Breast epithelium (tissue), 4 donors: ENCODE results near the gene PDS5B. TPM values are rescaled to one million over a fixed set of nuclear protein-coding genes. Genes with fewer than 3 reads are reported as not detected.

ENCODE experiments used
- DNase-seq, 2 donors: peaks; one replicate each; pipeline ENCODE4 v3.0.0-alpha.2; 2019; ENCODE audit warnings: low spot score in 2 of 2
- H3K27ac ChIP-seq, 2 donors: fragments of 200-600 bp; sonication (generic) in 1 of 2; one replicate each; pipeline ENCODE4 v1.5.1; 2016 to 2019; ENCODE audit warnings: mild to moderate bottlenecking in 1 of 2
- H3K27me3 ChIP-seq, 2 donors: fragments of 200-600 bp; sonication (generic) in 1 of 2; one replicate each; pipeline versions ENCODE4 v1.5.1 to v1.6.0; 2017 to 2019; ENCODE audit warnings: control low read depth in 1 of 2, mild to moderate bottlenecking in 1 of 2
- H3K36me3 ChIP-seq: fragments of 200-600 bp; one replicate; pipeline ENCODE4 v1.5.1; 2019
- H3K4me1 ChIP-seq, 2 donors: fragments of 200-600 bp; sonication (generic); one replicate each; pipeline ENCODE4 v1.5.1; 2016 to 2019; ENCODE audit warnings: control low read depth in 1 of 2
- H3K4me3 ChIP-seq, 3 donors: fragments of 200-600 bp; sonication (generic); 1 replicate in 2 of 3; 2 replicates in 1 of 3; pipeline ENCODE4 v1.5.1; 2016 to 2019; ENCODE audit warnings: mild to moderate bottlenecking in 3 of 3, moderate library complexity in 2 of 3
- H3K9me3 ChIP-seq, 2 donors: fragments of 200-600 bp; sonication (generic) in 1 of 2; one replicate each; pipeline ENCODE4 v1.5.1; 2016 to 2019; ENCODE audit warnings: control low read depth in 1 of 2
- POLR2A ChIP-seq: fragments of 450-650 bp; IDR thresholded peaks from one replicate; pipeline ENCODE4 v1.6.1; 2016; ENCODE audit warnings: antibody characterized with exemption, mild to moderate bottlenecking, moderate library complexity
- POLR2AphosphoS5 ChIP-seq, 3 donors: sonication (generic); formaldehyde crosslinking; IDR thresholded peaks; one replicate each; pipeline ENCODE4 v1.6.1; 2017; ENCODE audit warnings: antibody characterized with exemption in 3 of 3
- intact Hi-C: fragments of 100-400 bp; cut with DNase I; formaldehyde crosslinking; loops from one replicate; pipeline ENCODE4 v1.15.1; 2023; ENCODE audit warnings: low total_unique reads
- total RNA-seq, 3 donors: library from RNA; depleted of rRNA; stranded (reverse); fragments of >200 nt; gene quantifications; one replicate each; pipeline ENCODE4 v1.1.0, GENCODE V29; 2016
- TF ChIP-seq, protein P1 (sequence below), 3 donors: fragments of 450-650 bp; IDR thresholded peaks; one replicate each; pipeline ENCODE4 v1.5.1; 2016 to 2017; ENCODE audit warnings: antibody characterized with exemption in 3 of 3, mild to moderate bottlenecking in 3 of 3, moderate library complexity in 3 of 3

The PDS5B gene
- total RNA-seq, 3 donors from 2014 or later = 35.0 to 71.7 (median 66.2) TPM

DNA sequence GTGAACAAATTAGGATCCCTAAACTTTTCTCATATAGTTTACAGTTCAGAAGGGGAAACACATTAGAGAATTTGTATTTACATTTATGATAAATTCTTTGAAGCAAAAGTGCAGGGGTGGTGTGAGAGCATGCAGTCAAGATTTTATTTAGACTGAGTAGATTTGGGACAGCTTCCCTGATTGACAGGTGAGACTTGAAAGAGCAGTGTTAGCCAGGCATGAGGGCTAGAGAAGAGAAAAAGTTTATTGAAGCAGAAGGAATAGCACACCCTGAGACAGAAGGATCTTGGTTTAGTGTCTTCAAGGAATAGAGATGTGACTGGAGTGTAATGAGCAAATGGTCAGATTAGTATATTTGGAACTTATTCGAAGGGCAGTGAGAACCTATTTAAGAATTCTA, 50.5 kb downstream of the PDS5B start:
- Histone ChIP-seq H3K27ac (no peak overlapping the region), H3K9me3 (no peaks in the 10 kb centered on the region), H3K4me1 (no peaks in the 10 kb centered on the region), H3K27me3 (no peaks in the 10 kb centered on the region), H3K36me3 (no peaks in the 10 kb centered on the region), H3K4me3 (no peak overlapping the region)
- DNase-seq = no peak
- intact Hi-C loops = no loop called here
- TF ChIP-seq POLR2AphosphoS5 (IDR thresholded peaks at IDR 0.05) (no peak), POLR2A (no peak)
- TF ChIP-seq, protein P1, sequence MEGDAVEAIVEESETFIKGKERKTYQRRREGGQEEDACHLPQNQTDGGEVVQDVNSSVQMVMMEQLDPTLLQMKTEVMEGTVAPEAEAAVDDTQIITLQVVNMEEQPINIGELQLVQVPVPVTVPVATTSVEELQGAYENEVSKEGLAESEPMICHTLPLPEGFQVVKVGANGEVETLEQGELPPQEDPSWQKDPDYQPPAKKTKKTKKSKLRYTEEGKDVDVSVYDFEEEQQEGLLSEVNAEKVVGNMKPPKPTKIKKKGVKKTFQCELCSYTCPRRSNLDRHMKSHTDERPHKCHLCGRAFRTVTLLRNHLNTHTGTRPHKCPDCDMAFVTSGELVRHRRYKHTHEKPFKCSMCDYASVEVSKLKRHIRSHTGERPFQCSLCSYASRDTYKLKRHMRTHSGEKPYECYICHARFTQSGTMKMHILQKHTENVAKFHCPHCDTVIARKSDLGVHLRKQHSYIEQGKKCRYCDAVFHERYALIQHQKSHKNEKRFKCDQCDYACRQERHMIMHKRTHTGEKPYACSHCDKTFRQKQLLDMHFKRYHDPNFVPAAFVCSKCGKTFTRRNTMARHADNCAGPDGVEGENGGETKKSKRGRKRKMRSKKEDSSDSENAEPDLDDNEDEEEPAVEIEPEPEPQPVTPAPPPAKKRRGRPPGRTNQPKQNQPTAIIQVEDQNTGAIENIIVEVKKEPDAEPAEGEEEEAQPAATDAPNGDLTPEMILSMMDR (IDR thresholded peaks at IDR 0.05) = no peak

DNA sequence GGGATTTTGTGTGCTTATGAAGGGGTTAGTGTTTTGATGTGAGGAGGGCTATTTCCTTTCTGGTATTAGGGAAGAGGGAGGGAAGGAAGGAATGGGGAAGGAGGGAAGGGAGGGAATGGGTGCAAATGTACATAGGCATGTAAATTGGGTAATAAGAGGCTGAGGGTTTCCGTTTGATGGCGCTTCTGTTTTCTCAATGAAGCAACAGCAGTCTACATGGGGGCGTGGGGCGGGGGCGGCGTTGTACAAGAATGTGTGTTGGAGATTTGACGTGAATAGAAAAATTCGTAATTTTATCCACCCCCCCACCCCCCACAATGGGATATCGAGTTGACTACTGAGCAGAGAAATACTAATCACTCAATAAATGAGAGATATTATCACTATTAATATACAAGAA, 52.5 kb downstream of the PDS5B start:
- no peaks in the 10 kb centered on the region for H3K27me3 ChIP-seq
- TF ChIP-seq POLR2AphosphoS5 (IDR thresholded peaks at IDR 0.05) (no peak), POLR2A (no peak)
- TF ChIP-seq, protein P1 (IDR thresholded peaks at IDR 0.05) = no peak
- intact Hi-C loops = no loop called here
- H3K9me3 ChIP-seq = no peaks in the 10 kb centered on the region
- no peaks in the 10 kb centered on the region for H3K36me3 ChIP-seq
- DNase-seq = no peak
- no peak overlapping the region for H3K27ac ChIP-seq
- H3K4me1 ChIP-seq = peaks cover 0 to 3% of the 10 kb centered on the region in 2 donors
- no peak overlapping the region for H3K4me3 ChIP-seq

GRCh38 chr13:32639502-32640105, 53.4 kb downstream of the PDS5B start:
- H3K9me3 ChIP-seq = no peaks in the 10 kb centered on the region
- H3K4me3 ChIP-seq = no peak overlapping the region
- H3K4me1 ChIP-seq = peaks cover 0 to 3% of the 10 kb centered on the region in 2 donors
- intact Hi-C loops = no loop called here
- no peak overlapping the region for H3K27ac ChIP-seq
- no peaks in the 10 kb centered on the region for H3K27me3 ChIP-seq
- peak in 1 of 2 donors; percentile 32 for DNase-seq
- TF ChIP-seq, protein P1 (IDR thresholded peaks at IDR 0.05) = peak in 2 of 3 donors; percentile 59 to 70
- no peak for TF ChIP-seq POLR2A
- TF ChIP-seq POLR2AphosphoS5 (IDR thresholded peaks at IDR 0.05) = no peak
- H3K36me3 ChIP-seq = no peaks in the 10 kb centered on the region

GRCh38 chr13:32642316-32642715, 56.1 kb downstream of the PDS5B start:
- H3K4me1 ChIP-seq = peaks cover 0 to 3% of the 10 kb centered on the region in 2 donors
- DNase-seq = no peak
- H3K4me3 ChIP-seq = no peak overlapping the region
- TF ChIP-seq POLR2AphosphoS5 (IDR thresholded peaks at IDR 0.05) (no peak), POLR2A (no peak)
- TF ChIP-seq, protein P1 (IDR thresholded peaks at IDR 0.05) = no peak
- intact Hi-C loops = no loop called here
- H3K9me3 ChIP-seq = no peaks in the 10 kb centered on the region
- no peaks in the 10 kb centered on the region for H3K36me3 ChIP-seq
- H3K27ac ChIP-seq = no peak overlapping the region
- no peaks in the 10 kb centered on the region for H3K27me3 ChIP-seq

- Histone ChIP-seq H3K36me3 (no peaks in the 10 kb centered on the region), H3K9me3 (no peaks in the 10 kb centered on the region), H3K4me3 (no peak overlapping the region), H3K27ac (no peak overlapping the region), H3K4me1 (peaks cover 0 to 3% of the 10 kb centered on the region in 2 donors), H3K27me3 (no peaks in the 10 kb centered on the region)
- TF ChIP-seq, protein P1 (IDR thresholded peaks at IDR 0.05) = no peak
- TF ChIP-seq POLR2AphosphoS5 (IDR thresholded peaks at IDR 0.05) (no peak), POLR2A (no peak)
- DNase-seq = no peak
- intact Hi-C loops = no loop called here
These were observed 56.6 kb downstream of the PDS5B start for GRCh38 chr13:32642858-32643257.
